NCI-H748 treated with DMSO at 0.1 percent for 48 hours (cell line): ENCODE results near the gene SDC4.
A peak's percentile ranks its signal among the peaks of the same experiment; 100 is the strongest.

Source experiments
- DNase-seq: peaks from one replicate; lab custom pipeline; 2025; lab: John Stamatoyannopoulos, UW

The SDC4 gene

GRCh38 chr20:45294659-45295058, 53.6 kb downstream of the SDC4 start:
- no peak for DNase-seq

- no peak for DNase-seq
These were observed 54.2 kb downstream of the SDC4 start for GRCh38 chr20:45294003-45294368.

GRCh38 chr20:45293041-45294002, 54.9 kb downstream of the SDC4 start:
- DNase-seq, result peak; percentile 29

GRCh38 chr20:45292343-45292742, 55.9 kb downstream of the SDC4 start:
- no peak for DNase-seq

GRCh38 chr20:45291526-45291925, 56.7 kb downstream of the SDC4 start:
- DNase-seq, result no peak

GRCh38 chr20:45290677-45291355, 57.4 kb downstream of the SDC4 start:
- peak; percentile 56 for DNase-seq

- no peak for DNase-seq
These were observed 58.1 kb downstream of the SDC4 start for GRCh38 chr20:45289942-45290676.

GRCh38 chr20:45288860-45289259, 59.4 kb downstream of the SDC4 start:
- no peak for DNase-seq

- no peak for DNase-seq
These were observed 59.8 kb downstream of the SDC4 start for GRCh38 chr20:45288376-45288775.

- no peak for DNase-seq
These were observed 64.6 kb downstream of the SDC4 start for GRCh38 chr20:45283551-45284057.

- DNase-seq, result no peak
These were observed 65.3 kb downstream of the SDC4 start for GRCh38 chr20:45282700-45283550.

- no peak for DNase-seq
These were observed 68.2 kb downstream of the SDC4 start for GRCh38 chr20:45279992-45280391.

GRCh38 chr20:45275338-45275737, 72.9 kb downstream of the SDC4 start:
- DNase-seq, result no peak
